Activated naive CD8-positive, alpha-beta T cell treated with anti-CD3 and anti-CD28 coated beads for 36 hours (primary cell): Measurements from ENCODE around the gene NAT16. TPM values are rescaled to one million over a fixed set of nuclear protein-coding genes. Genes with fewer than 3 reads are reported as not detected.

Experiments used
- DNase-seq: peaks from one replicate; pipeline ENCODE4 v3.0.0; 2021
- H3K27ac Mint-ChIP-seq: one replicate; pipeline ENCODE4 v1.8.0; 2022; ENCODE audit warnings: mild to moderate bottlenecking, moderate library complexity, mixed read lengths
- H3K27me3 Mint-ChIP-seq: one replicate; pipeline ENCODE4 v1.8.0; 2022; ENCODE audit warnings: mild to moderate bottlenecking, mixed read lengths
- H3K36me3 Mint-ChIP-seq: one replicate; pipeline ENCODE4 v1.8.0; 2021; ENCODE audit warnings: mild to moderate bottlenecking, mixed read lengths
- H3K4me1 Mint-ChIP-seq: one replicate; pipeline ENCODE4 v1.8.0; 2021; ENCODE audit warnings: mixed read lengths
- H3K4me3 Mint-ChIP-seq: one replicate; pipeline ENCODE4 v1.8.0; 2022; ENCODE audit warnings: mild to moderate bottlenecking, moderate library complexity, mixed read lengths
- H3K9me3 Mint-ChIP-seq: one replicate; pipeline ENCODE4 v1.8.0; 2022; ENCODE audit warnings: mixed read lengths
- total RNA-seq, 2 experiments: library from RNA; stranded (reverse); gene quantifications; one replicate each; pipeline ENCODE4 v1.2.3, GENCODE V29; 2021

Gene NAT16
- total RNA-seq, 2 experiments from 2014 or later: not detected

- Mint-ChIP-seq H3K36me3 (peaks cover 2% of the 10 kb centered on the region), H3K9me3 (no peaks in the 10 kb centered on the region), H3K27ac (no peak overlapping the region), H3K27me3 (peaks cover 95% of the 10 kb centered on the region), H3K4me1 (peaks cover 63% of the 10 kb centered on the region), H3K4me3 (no peak overlapping the region)
- peak; percentile 80 for DNase-seq
Observed at GRCh38 chr7:101169838-101170551, 10.1 kb downstream of the NAT16 start.

DNA sequence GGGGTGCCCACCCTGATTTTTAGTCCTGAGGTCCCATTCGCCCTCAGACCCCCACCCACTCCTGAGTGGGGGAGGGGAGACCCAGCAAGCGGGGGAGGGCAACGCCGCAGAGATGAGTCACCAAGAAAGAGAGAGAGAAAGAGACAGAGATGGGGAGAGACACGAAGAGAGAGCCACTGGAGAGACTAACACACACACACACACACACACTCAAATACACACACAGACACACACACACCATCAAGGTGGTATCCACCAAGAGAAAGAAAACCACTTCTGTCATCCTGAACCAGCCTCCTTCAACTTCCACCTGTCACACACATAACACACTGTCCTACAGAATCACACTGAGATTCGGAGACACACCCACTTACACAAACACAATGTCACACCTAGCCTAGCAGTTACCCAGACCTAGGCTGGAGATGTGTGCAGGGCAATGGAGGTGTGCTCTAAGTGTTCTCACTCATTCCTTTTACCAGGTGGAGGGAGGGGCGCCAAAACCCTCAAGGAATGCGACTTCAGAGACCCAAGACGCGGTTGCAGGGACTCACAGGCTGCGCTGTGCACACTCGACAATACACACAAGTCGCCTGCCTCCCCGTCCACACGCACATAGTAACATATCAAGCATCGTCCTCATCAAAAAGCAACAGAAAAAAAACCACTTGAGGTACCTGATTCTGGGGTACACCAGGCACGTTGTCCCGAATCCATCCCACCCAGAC lies 10.8 kb downstream of the NAT16 start:
- Mint-ChIP-seq H3K4me1 (peaks cover 62% of the 10 kb centered on the region), H3K4me3 (no peak overlapping the region), H3K36me3 (peaks cover 2% of the 10 kb centered on the region), H3K27me3 (peaks cover 94% of the 10 kb centered on the region), H3K9me3 (no peaks in the 10 kb centered on the region), H3K27ac (no peak overlapping the region)
- no peak for DNase-seq

DNA sequence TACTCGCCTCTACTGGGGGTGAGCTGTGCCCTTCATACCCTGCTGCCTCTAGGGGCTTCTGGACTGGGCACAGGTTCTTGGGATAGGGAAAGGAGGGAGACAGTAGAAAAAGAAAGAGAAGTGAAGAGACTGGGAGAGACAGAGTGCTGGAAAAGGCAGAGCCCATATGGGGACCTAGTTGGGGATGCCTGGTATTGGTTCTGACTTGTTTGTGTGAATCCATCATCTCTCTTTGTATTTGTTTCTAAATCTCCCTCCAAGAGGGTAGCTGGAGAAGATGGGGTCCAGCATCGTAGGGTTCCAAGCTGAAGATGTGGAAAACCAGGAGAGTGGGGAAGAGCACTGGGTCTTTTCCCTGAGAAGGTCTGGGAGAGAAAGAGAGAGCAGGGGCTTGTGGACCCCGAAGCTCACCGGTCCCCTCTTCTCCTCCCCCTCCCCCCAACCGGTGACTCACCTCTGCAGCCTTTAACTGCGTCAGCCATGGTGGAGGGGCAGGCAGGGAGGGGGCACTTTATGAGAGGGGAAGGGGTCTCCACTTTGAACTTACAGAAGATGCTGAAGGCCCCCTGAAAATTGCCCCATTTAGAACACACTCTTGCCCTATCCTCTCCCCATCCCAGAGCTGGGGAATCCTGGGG lies 11.6 kb downstream of the NAT16 start:
- Mint-ChIP-seq H3K4me1 (peaks cover 57% of the 10 kb centered on the region), H3K36me3 (peaks cover 2% of the 10 kb centered on the region), H3K27me3 (peaks cover 88% of the 10 kb centered on the region), H3K27ac (no peak overlapping the region), H3K9me3 (no peaks in the 10 kb centered on the region), H3K4me3 (no peak overlapping the region)
- DNase-seq: no peak

DNA sequence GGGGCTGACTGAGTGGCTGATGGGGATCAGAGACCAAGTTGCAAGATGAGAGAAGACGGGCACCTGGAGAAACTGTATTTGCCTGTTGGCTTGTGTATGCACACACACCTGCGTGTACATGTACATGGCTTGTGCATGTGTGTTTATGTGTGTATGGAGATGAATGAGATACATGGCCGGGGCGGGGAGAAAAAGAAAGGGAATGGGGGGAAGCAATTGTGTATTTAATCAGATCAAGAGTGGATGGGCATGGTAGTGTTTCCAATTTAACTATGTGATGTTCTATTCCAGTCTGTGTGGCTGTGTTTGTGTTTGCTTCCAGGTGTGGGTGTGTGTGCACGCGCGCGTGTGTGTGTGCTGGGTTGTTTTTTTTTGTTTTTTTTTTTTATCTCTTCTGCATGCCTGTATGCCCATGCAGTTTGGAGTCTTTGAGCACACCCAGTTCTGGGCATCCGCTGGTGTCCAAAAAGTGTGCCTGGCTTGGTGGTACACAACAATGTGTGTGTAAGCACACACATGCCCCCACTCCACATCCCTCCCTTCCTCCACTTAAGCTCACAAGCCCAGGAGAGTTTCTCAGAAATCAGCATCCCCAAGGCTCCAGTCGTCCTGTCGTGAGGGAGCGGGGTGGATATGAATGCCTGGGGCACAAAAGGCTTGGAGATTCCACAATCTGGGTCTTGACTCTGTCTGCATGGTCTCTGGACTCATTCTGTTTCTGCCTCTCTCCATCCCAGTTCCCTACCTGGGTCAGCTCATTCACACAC lies 12.3 kb downstream of the NAT16 start:
- Mint-ChIP-seq H3K27me3 (peaks cover 85% of the 10 kb centered on the region), H3K4me1 (peaks cover 57% of the 10 kb centered on the region), H3K27ac (no peak overlapping the region), H3K4me3 (no peak overlapping the region), H3K36me3 (peaks cover 2% of the 10 kb centered on the region), H3K9me3 (no peaks in the 10 kb centered on the region)
- DNase-seq: no peak

GRCh38 chr7:101166909-101167644 lies 13.0 kb downstream of the NAT16 start:
- Mint-ChIP-seq H3K27ac (no peak overlapping the region), H3K4me1 (peaks cover 59% of the 10 kb centered on the region), H3K4me3 (no peak overlapping the region), H3K27me3 (peaks cover 88% of the 10 kb centered on the region), H3K36me3 (peaks cover 2% of the 10 kb centered on the region), H3K9me3 (no peaks in the 10 kb centered on the region)
- no peak for DNase-seq

- H3K27me3 Mint-ChIP-seq: peaks cover 86% of the 10 kb centered on the region
- H3K9me3 Mint-ChIP-seq: no peaks in the 10 kb centered on the region
- H3K36me3 Mint-ChIP-seq: peaks cover 2% of the 10 kb centered on the region
- H3K4me3 Mint-ChIP-seq: no peak overlapping the region
- H3K4me1 Mint-ChIP-seq: peaks cover 56% of the 10 kb centered on the region
- no peak for DNase-seq
- no peak overlapping the region for H3K27ac Mint-ChIP-seq
Observed at GRCh38 chr7:101166648-101166908, 13.5 kb downstream of the NAT16 start.

DNA sequence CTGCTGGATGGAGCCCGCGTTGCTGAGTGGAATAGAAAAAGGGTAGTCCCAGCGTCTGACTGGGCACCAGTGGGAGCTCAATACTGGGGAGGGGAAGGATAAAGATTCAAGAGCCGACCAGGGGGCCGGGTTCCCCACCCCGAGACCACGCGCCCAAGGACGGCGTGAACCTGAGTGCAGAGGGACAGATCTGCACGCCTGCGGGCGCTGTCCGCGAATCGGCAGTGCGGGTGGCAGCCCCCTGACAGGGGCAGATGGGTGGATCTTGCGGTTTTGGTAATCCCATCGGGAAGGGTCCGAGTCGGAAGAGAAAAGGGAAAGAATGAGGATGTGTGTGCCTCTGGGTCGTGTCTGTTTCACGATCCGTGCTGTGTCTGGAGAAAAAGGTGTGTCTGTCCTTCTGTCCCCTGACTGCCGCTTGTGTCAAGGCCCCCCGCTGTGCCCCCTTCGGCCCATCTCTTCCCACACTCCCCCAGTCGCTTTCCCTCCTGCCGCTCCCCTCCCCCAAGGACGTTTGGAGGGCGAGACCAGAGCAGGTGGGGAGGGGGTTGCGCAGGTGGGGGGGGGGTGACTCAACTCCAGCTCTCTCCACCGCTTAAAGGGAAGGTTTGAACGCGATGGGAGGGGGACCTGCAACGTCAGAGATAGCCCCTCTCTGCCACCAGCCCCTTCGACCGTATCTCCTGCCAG lies 14.0 kb downstream of the NAT16 start:
- peak overlapping the region; percentile 83 for H3K4me3 Mint-ChIP-seq
- peaks cover 5% of the 10 kb centered on the region for H3K36me3 Mint-ChIP-seq
- H3K27ac Mint-ChIP-seq: no peak overlapping the region

DNA sequence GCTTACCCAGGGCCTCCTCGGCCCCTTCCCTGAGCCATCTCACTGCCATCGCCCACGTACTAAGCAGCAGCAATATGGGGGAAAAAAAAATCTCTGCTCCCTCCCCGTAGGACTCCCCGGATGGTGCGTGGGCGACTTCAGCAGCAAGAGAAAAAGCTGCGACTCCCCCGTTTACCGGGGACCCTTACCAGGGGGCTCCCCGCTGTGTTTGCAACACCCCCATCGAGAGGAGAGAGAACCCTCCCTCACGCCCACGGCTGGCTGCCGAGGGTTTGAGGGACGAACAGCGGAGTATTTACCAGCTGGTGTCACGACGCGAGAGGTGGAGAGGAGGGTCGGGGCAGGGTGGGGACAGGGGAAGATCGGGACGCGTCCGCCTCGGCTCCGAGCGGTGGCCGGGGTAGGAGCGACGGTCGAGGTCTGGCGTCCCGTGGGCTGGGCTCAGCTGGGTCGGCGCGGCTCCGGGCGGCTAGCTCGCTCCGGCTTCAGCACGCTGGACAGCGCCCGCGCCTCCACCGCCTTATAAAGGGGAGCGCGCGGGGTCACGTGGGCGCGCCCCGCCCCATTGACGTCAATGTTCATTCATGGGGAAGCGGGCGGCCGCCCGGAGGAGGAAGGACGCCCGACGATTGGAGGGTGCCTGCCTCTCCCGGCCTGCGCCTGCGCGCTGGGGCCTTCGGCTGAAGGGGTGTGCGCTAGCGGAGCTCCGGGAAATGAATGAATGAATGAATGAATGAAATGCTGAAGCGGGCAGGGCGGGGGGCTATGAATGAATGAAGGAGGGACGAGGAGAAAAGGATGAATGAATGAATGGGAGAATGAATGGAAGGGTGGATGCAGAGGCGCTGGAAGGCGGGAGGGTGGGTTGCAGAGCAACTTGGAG lies 14.8 kb downstream of the NAT16 start, which contains the start of gene VGF:
VGF (minus strand) TSS at position 495 of the 883 bp plus-strand sequence. CDS start 726 bp downstream, outside the sequence.
- DNase-seq: peak; percentile 92
- Mint-ChIP-seq H3K27ac (peak within 1 kb of the TSS; percentile 51), H3K4me3 (peak within 1 kb of the TSS; percentile 83), H3K4me1 (peaks cover 45% of the 10 kb centered on the region), H3K9me3 (no peaks in the 10 kb centered on the region), H3K27me3 (peaks cover 78% of the 10 kb centered on the region), H3K36me3 (peaks cover 5% of the 10 kb centered on the region)

More for the DNA sequence above, 14.0 kb downstream of the NAT16 start:
- Mint-ChIP-seq H3K4me1 (peaks cover 51% of the 10 kb centered on the region), H3K27me3 (peaks cover 85% of the 10 kb centered on the region), H3K9me3 (no peaks in the 10 kb centered on the region)
- DNase-seq: no peak

GRCh38 chr7:101164071-101164840 lies 15.8 kb downstream of the NAT16 start:
- H3K4me1 Mint-ChIP-seq: peaks cover 38% of the 10 kb centered on the region
- H3K9me3 Mint-ChIP-seq: no peaks in the 10 kb centered on the region
- H3K27me3 Mint-ChIP-seq: peaks cover 67% of the 10 kb centered on the region
- H3K4me3 Mint-ChIP-seq: no peak overlapping the region
- DNase-seq: no peak
- no peak overlapping the region for H3K27ac Mint-ChIP-seq
- peaks cover 5% of the 10 kb centered on the region for H3K36me3 Mint-ChIP-seq

- no peaks in the 10 kb centered on the region for H3K9me3 Mint-ChIP-seq
- peaks cover 60% of the 10 kb centered on the region for H3K27me3 Mint-ChIP-seq
- no peak overlapping the region for H3K27ac Mint-ChIP-seq
- DNase-seq: no peak
- peaks cover 33% of the 10 kb centered on the region for H3K4me1 Mint-ChIP-seq
- peaks cover 7% of the 10 kb centered on the region for H3K36me3 Mint-ChIP-seq
- H3K4me3 Mint-ChIP-seq: peak overlapping the region; percentile 60
Observed at GRCh38 chr7:101163279-101164070, 16.6 kb downstream of the NAT16 start.

DNA sequence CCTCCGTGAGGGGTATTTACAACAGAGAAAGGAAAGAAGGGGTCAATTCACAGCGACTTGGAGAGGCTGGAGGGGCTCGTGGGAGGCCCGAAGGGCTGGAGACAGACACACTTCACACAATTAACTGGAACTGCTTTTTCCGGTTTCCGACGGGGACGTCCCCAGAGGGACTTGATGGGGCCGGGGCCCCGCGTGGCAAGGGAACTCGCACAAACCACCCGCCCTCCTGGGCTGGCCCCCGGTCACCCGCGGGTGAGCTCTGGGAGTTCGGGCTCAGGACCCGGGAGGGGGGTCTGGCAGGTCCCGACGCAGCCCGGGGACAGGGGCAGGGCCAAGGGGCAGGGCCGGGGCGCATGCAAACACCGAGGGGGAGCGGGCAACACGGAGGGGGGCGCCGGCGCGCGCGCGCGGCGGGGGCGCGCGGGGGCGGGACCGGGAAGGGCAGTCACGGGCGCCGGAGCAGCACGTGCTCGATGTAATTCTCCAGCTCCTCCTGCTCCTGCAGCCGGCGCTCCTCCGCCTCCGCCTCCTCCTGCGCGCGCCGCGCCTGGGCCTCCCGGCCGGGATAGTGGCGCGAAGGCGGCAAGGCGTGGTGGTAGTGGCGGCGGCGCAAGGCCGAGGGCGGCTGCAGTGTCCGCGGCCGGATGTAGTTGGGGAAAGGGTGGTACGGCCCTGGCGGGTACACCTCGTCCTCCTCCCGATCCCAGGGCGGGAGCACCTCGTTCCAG lies 17.4 kb downstream of the NAT16 start:
- H3K4me3 Mint-ChIP-seq: peak overlapping the region; percentile 52
- H3K36me3 Mint-ChIP-seq: peaks cover 9% of the 10 kb centered on the region
- no peak overlapping the region for H3K27ac Mint-ChIP-seq
- DNase-seq: peak; percentile 44
- no peaks in the 10 kb centered on the region for H3K9me3 Mint-ChIP-seq
- peaks cover 28% of the 10 kb centered on the region for H3K4me1 Mint-ChIP-seq
- H3K27me3 Mint-ChIP-seq: peaks cover 52% of the 10 kb centered on the region
